Left renal cortex interstitium (tissue), 4 donors: ENCODE results near the gene BHLHA9. TPM values are rescaled to one million over a fixed set of nuclear protein-coding genes. Genes with fewer than 3 reads are reported as not detected.
"Not testable (repeated sequence)": the region's sequence is repeated elsewhere in the genome, so short reads cannot be mapped to it uniquely, and the experiment has no call there.

ENCODE experiments used
- DNase-seq, 4 donors: peaks; one replicate each; pipeline ENCODE4 v3.0.0-alpha.2; 2013; ENCODE audit warnings: low read depth in 4 of 4, low spot score in 2 of 4, missing footprints in 1 of 4
- polyA plus RNA-seq, 4 donors: library from polyadenylated mRNA; unstranded; fragments of 120-200 nt; gene quantifications; one replicate each; pipeline ENCODE4 v1.2.1, GENCODE V29; 2013; ENCODE audit not compliant: insufficient read length in 4 of 4

Gene BHLHA9
- polyA plus RNA-seq, 4 donors = not detected

- no peak for DNase-seq
Measured at GRCh38 chr17:1298606-1299005, 28.4 kb downstream of the BHLHA9 start.

- DNase-seq = no peak
Measured at GRCh38 chr17:1299552-1300370, 29.5 kb downstream of the BHLHA9 start.

GRCh38 chr17:1300371-1300905 lies 30.2 kb downstream of the BHLHA9 start:
- DNase-seq = no peak

DNA sequence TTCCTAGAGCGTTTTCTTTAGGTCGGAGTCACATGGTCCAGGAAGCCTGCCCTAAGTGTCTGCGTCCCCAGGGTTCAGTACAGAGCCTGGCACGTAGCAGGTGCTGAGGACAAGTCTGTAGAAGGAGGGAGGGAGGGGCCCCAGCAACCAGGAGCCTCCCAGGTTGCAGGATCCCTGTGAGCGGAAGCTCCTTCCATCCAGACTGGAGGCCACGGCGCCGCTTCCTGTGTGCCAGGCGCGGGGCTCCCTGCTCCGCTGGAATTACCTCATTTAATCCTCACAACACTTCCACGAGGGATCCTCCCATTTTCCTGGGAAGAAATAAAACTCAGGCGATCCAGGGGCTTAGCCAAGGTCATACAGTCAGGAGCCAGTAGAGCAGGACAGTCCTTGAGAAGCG lies 31.3 kb downstream of the BHLHA9 start:
- DNase-seq = no peak

DNA sequence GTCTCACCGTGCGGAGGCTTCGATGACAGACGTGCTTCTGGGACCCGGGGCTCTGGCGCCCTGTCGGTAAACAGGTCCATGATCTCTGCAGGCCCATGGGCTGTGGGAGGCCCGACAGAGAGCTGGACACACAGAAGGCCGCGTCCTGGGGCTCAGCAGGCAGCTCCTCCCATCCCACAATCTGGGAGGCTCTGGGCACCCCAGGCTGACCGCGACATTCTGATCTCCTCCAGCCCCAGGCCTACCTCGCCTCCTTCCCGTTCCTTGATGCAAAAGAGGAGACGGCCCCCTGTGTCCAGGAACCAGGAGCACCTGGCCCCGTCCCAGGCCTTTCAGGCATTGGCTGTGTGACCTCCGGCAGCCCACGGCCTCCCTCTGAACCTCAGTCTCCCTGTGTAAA lies 32.5 kb downstream of the BHLHA9 start:
- no peak for DNase-seq

- no peak for DNase-seq
Measured at GRCh38 chr17:1304522-1304921, 34.3 kb downstream of the BHLHA9 start.

DNA sequence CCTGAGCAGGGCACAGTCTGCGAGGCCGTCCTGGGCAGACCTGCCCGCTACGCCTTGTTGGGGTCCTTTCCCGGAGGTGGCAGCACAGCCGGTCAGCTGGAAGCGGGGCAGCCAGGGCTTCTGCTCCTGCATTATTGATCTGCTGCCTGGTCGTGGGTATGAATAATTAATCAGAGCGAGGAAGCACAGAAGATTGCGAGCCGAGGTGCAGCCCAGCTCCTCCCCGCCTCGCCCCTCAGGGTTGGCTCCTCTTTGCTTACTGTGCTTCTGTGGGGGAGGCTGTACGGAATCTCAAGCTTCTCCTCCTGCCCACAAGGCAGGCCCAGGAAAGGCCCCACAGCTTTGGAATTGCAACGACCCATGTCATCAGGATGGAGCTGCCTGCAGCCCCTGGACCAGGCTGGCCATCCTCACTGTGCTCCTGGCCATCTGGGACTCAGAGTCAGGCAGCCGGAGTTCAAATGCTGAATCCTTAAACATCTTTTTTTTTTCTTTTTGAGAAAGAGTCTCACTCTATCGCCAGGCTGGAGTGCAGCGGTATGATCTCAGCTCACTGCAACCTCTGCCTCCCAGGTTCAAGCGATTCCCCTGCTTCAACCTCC lies 34.8 kb downstream of the BHLHA9 start:
- DNase-seq = no peak

DNA sequence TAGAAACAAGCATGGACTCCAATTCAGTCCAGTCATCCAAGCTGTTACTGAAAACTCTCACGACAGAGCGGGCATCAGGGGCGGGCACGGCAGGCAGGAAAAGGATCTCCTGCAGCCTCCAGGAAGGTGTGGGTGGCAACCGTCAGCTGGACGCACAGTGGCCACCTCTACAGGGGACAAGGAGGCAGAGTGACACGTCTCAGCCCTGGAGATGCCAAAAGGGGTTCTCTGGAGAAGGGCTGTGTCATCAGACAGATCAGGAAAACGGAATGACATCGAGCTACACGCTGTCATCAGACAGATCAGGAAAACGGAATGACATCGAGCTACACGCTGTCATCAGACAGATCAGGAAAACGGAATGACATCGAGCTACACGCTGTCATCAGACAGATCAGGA lies 37.6 kb downstream of the BHLHA9 start:
- not testable (repeated sequence) for DNase-seq

DNA sequence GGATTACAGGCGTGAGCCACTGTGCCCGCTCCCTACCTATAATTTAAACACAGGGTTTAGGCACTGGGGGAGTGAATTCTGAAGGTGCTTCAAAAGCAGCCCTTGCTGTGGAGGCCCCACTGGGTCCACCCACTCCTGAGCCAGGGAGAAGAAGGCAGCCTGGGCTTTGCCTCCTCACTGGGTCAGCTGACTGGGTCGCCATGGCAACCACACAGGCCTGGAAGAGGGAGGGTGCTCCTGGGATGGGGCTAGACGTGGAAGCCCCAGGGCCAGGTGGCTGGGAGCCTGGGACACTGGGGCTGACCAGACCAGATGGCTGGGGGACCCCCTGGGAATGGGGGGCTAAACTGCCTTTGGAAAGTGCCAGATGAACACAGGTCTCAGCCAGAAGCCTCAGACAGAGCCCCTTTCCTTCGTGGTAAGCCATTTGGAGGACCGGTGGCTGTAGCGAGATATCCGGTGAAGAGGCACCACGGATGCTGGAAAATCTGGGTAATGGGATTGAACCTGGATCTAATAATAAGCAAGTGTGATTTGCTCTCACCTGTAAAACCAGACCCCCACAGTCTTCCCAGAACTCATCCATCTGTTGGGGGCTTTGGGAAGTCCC lies 42.1 kb downstream of the BHLHA9 start:
- DNase-seq = no peak

DNA sequence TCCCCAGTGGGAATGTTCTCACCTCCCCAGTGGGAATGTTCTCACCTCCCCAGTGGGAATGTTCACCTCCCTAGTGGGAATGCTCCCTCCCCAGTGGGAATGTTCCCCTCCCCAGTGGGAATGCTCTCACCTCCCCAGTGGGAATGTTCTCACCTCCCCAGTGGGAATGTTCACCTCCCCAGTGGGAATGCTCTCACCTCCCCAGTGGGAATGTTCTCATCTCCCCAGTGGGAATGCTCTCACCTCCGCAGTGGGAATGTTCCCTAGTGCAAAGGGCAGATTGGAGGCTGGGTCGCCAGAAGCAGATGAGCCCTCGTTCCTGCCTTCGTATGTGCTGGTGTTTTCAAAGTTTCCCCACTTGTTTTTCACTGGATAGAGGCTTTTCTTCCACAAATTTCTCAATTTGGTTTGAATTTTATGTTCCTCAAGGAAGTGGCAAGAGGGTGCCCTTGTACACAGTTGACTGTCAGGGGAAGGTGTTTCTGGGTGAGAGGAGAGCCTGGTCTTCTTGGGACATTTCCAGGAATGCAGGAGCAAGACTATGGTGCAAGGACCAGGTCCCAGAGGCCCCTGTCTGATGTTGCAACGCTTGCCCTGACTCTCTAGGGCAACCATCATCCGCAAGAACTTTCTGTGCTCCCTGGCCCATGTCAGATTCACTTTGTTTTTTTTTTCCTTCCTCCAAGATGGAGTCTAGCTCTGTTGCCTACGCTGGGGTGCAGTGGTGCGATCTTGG lies 43.2 kb downstream of the BHLHA9 start:
- DNase-seq = no peak

- no peak for DNase-seq
Measured at GRCh38 chr17:1315409-1315808, 45.2 kb downstream of the BHLHA9 start.

DNA sequence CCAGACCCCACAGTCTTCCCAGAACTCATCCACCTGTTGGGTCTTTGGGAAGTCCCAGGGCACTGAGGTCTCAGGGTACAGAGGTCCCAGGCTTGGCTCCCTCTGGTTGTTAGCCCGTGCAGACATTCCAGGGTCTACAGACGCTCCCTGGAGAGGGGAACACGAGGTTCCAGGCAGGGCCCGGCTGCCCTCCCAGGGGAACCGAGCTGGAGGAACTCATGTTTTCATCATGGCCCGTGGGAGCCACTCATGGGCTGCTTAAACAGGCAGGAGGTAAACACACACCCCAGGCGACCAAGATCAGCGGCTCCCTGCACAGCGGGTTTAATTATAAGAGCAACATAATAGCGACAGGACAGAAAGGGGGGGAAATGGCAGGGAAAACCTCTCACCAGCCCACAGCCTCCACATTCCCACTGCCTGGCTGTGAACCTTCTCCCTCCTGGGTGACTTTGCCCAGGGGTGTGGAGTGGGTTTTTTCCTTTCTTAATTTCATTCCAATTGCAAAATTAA lies 45.7 kb downstream of the BHLHA9 start:
- DNase-seq = no peak

Other genes with a start within 250 kb of the BHLHA9 start
- gene ABR, start 90.5 kb upstream of the BHLHA9 start, polyA plus RNA-seq = 10 to 100 TPM; 45.4 to 63.7 (median 53.3) TPM
- under 1 TPM; 0.05 to 0.13 (median 0.07) TPM for gene TRARG1, start 9.2 kb downstream of the BHLHA9 start, polyA plus RNA-seq
- 1,000 to 10,000 TPM in 3 of 4 donors, 100 to 1,000 TPM in 1; 949 to 1,137 (median 1,040) TPM for gene YWHAE, start 129.8 kb downstream of the BHLHA9 start, polyA plus RNA-seq
- 10 to 100 TPM; 56.0 to 68.1 (median 64.0) TPM for gene CRK, start 185.8 kb downstream of the BHLHA9 start, polyA plus RNA-seq
- gene MYO1C, start 222.2 kb downstream of the BHLHA9 start, polyA plus RNA-seq = 10 to 100 TPM; 71.1 to 88.7 (median 78.6) TPM
- 10 to 100 TPM; 21.2 to 26.5 (median 22.6) TPM for gene INPP5K, start 246.2 kb downstream of the BHLHA9 start, polyA plus RNA-seq